IMR-90 (cell line): ENCODE data around the gene CRYBA4. TPM values are rescaled to one million over a fixed set of nuclear protein-coding genes. Genes with fewer than 3 reads are reported as not detected.

Source experiments
- ATAC-seq: fragments of 200-7000 bp; cut with Tn5 transposase; 2 replicates; pipeline ENCODE4 v1.9.1; 2020; ENCODE audit warnings: low read depth, mild to moderate bottlenecking, moderate library complexity
- BruUV-seq: library from RNA; stranded (reverse); fragments of 400-500 nt; replicated peaks from 2 replicates; lab custom pipeline; 2021; lab: Mats Ljungman, UMichigan
- CTCF ChIA-PET: fragments of 300-600 bp; formaldehyde crosslinking; extraction: SDS; loops from one replicate; lab custom pipeline; 2021; ENCODE audit warnings: antibody characterized with exemption; lab: Yijun Ruan, JAX
- POLR2A ChIA-PET: fragments of 300-600 bp; sonication (Branson Sonifier 250); formaldehyde crosslinking; loops from one replicate; lab custom pipeline; 2022; ENCODE audit warnings: antibody characterized with exemption; ENCODE audit not compliant: unreplicated experiment; lab: Charles Lee
- DNase-seq: peaks from one replicate; pipeline ENCODE4 v3.0.0; 2013
- H2AFZ ChIP-seq: replicated peaks from 2 replicates; pipeline ENCODE3; 2013; ENCODE audit warnings: low read length, mild to moderate bottlenecking; ENCODE audit not compliant: poor library complexity
- H2AK5ac ChIP-seq: 2 replicates; pipeline ENCODE4 v1.6.1; 2013; ENCODE audit warnings: low read depth, low read length, inconsistent platforms
- H2AK9ac ChIP-seq: replicated peaks from 2 replicates; pipeline ENCODE3; 2013; ENCODE audit warnings: mild to moderate bottlenecking, low read depth, low read length, moderate library complexity; ENCODE audit not compliant: poor library complexity
- H2BK120ac ChIP-seq: 2 replicates; pipeline ENCODE4 v1.6.1; 2013; ENCODE audit warnings: low read depth, low read length, inconsistent platforms
- H2BK15ac ChIP-seq: 3 replicates; pipeline ENCODE4 v1.6.1; 2013; ENCODE audit warnings: low read depth, low read length, inconsistent platforms
- H2BK20ac ChIP-seq: 2 replicates; pipeline ENCODE4 v1.6.1; 2013; ENCODE audit warnings: low read depth, mild to moderate bottlenecking, inconsistent platforms, low read length, moderate library complexity
- H2BK5ac ChIP-seq: 2 replicates; pipeline ENCODE4 v1.6.1; 2013; ENCODE audit warnings: mild to moderate bottlenecking, low read depth, low read length, inconsistent platforms; ENCODE audit not compliant: poor library complexity, severe bottlenecking
- H3K14ac ChIP-seq: replicated peaks from 2 replicates; pipeline ENCODE4 v1.6.1; 2013; ENCODE audit warnings: low read depth, low read length, inconsistent platforms
- H3K18ac ChIP-seq: 2 replicates; pipeline ENCODE4 v1.6.1; 2013; ENCODE audit warnings: low read depth, low read length, control low read depth
- H3K23ac ChIP-seq: 2 replicates; pipeline ENCODE4 v1.6.1; 2013; ENCODE audit warnings: low read depth, low read length, inconsistent platforms
- H3K27ac ChIP-seq: 2 replicates; pipeline ENCODE4 v1.5.1; 2013; ENCODE audit warnings: mild to moderate bottlenecking, control low read depth, low read length; ENCODE audit not compliant: insufficient read depth
- H3K27me3 ChIP-seq: 2 replicates; pipeline ENCODE4 v1.6.1; 2013; ENCODE audit warnings: low read length; ENCODE audit not compliant: control insufficient read depth, insufficient read depth
- H3K36me3 ChIP-seq: 2 replicates; pipeline ENCODE4 v1.6.1; 2013; ENCODE audit warnings: low read length, mixed read lengths; ENCODE audit not compliant: control insufficient read depth, insufficient read depth
- H3K4ac ChIP-seq: 2 replicates; pipeline ENCODE4 v1.6.1; 2013; ENCODE audit warnings: low read depth, low read length, inconsistent platforms
- H3K4me1 ChIP-seq: 2 replicates; pipeline ENCODE4 v1.6.1; 2013; ENCODE audit warnings: low read length, mixed read lengths; ENCODE audit not compliant: control insufficient read depth, insufficient read depth
- H3K4me2 ChIP-seq: 2 replicates; pipeline ENCODE4 v1.6.1; 2013; ENCODE audit warnings: low read depth, mild to moderate bottlenecking, control low read depth, low read length, moderate library complexity
- H3K4me3 ChIP-seq: 2 replicates; pipeline ENCODE4 v1.5.1; 2013; ENCODE audit warnings: low read depth, mild to moderate bottlenecking, control low read depth, low read length, moderate library complexity; ENCODE audit not compliant: insufficient read depth
- H3K56ac ChIP-seq: 2 replicates; pipeline ENCODE4 v1.6.1; 2013; ENCODE audit warnings: low read length, inconsistent platforms; ENCODE audit not compliant: insufficient read depth; ENCODE audit errors: extremely low read depth
- H3K79me1 ChIP-seq, 2 experiments: 2 replicates each; pipeline ENCODE4 v1.6.1; 2013; ENCODE audit warnings: low read length in 2 of 2, inconsistent platforms in 1 of 2, low read depth in 1 of 2
- H3K9ac ChIP-seq: 2 replicates; pipeline ENCODE4 v1.6.1; 2013; ENCODE audit warnings: low read depth, low read length, control low read depth
- H3K9me1 ChIP-seq: 2 replicates; pipeline ENCODE4 v1.6.1; 2013; ENCODE audit warnings: low read length, inconsistent platforms; ENCODE audit not compliant: insufficient read depth
- H3K9me3 ChIP-seq: 2 replicates; pipeline ENCODE4 v1.6.1; 2013; ENCODE audit warnings: low read length; ENCODE audit not compliant: control insufficient read depth, insufficient read depth
- H4K20me1 ChIP-seq: 2 replicates; pipeline ENCODE4 v1.6.1; 2013; ENCODE audit warnings: low read length, inconsistent platforms; ENCODE audit not compliant: insufficient read depth
- H4K5ac ChIP-seq: 2 replicates; pipeline ENCODE4 v1.6.1; 2013; ENCODE audit warnings: mild to moderate bottlenecking, low read depth, low read length, control low read depth
- H4K8ac ChIP-seq, 2 experiments: 2 replicates each; pipeline ENCODE4 v1.6.1; 2013; ENCODE audit warnings: low read depth in 2 of 2, low read length in 2 of 2, control low read depth in 1 of 2, inconsistent platforms in 1 of 2
- H4K91ac ChIP-seq: 2 replicates; pipeline ENCODE4 v1.6.1; 2013; ENCODE audit warnings: low read depth, low read length, inconsistent platforms; ENCODE audit not compliant: insufficient read depth
- CEBPB ChIP-seq: IDR thresholded peaks from 2 replicates; pipeline ENCODE4 v1.6.1; 2012; ENCODE audit warnings: low read depth, low read length, improper control_type of control experiment
- FOS ChIP-seq: fragments of 150-350 bp; IDR thresholded peaks from 2 replicates; pipeline ENCODE4 v1.6.1; 2016; ENCODE audit warnings: low read depth, low read length
- MAFK ChIP-seq: IDR thresholded peaks from 2 replicates; pipeline ENCODE4 v1.6.1; 2012; ENCODE audit warnings: low read depth, low read length, improper control_type of control experiment
- MAZ ChIP-seq: IDR thresholded peaks from 2 replicates; pipeline ENCODE4 v1.6.1; 2012; ENCODE audit warnings: low read depth, mild to moderate bottlenecking, low read length, improper control_type of control experiment, moderate library complexity, borderline replicate concordance
- NFE2L2 ChIP-seq: fragments of 150-350 bp; IDR thresholded peaks from 2 replicates; pipeline ENCODE4 v1.6.1; 2016; ENCODE audit warnings: low read depth, mild to moderate bottlenecking, low read length
- RCOR1 ChIP-seq: IDR thresholded peaks from 2 replicates; pipeline ENCODE4 v1.6.1; 2012; ENCODE audit warnings: mild to moderate bottlenecking, low read length, improper control_type of control experiment; ENCODE audit not compliant: insufficient replicate concordance
- RFX5 ChIP-seq: IDR thresholded peaks from 2 replicates; pipeline ENCODE4 v1.8.0; 2012; ENCODE audit warnings: low read depth, mild to moderate bottlenecking, low read length, moderate library complexity
- SMC3 ChIP-seq: fragments of 150-350 bp; IDR thresholded peaks from 2 replicates; pipeline ENCODE4 v1.6.1; 2016; ENCODE audit warnings: low read depth, mild to moderate bottlenecking, antibody characterized with exemption, low read length, moderate library complexity
- WGBS, 2 experiments: methylation state at CpG; one replicate each; pipeline versions ENCODE4 v1.1.5 to v1.1.7; 2013; ENCODE audit warnings: missing lambda C conversion rate in 2 of 2; ENCODE audit not compliant: insufficient read length in 1 of 2; ENCODE audit errors: extremely low coverage in 2 of 2; 5-methylcytosine and 5-hydroxymethylcytosine counted together
- dilution Hi-C: fragments of 300-500 bp; cut with HindIII; formaldehyde crosslinking; loops from one replicate; pipeline ENCODE4 v1.14.3; 2018; ENCODE audit warnings: low sequenced_read_pairs; ENCODE audit not compliant: unreplicated experiment
- in situ Hi-C: fragments of 300-500 bp; cut with MboI; formaldehyde crosslinking; loops from 3 replicates; pipeline ENCODE4 v1.14.3; 2019; ENCODE audit warnings: low sequenced_read_pairs, inconsistent platforms, mixed read lengths
- intact Hi-C: fragments of 100-400 bp; cut with micrococcal nuclease; formaldehyde crosslinking; loops from 2 replicates; pipeline ENCODE4 v1.10.0; 2022
- polyA plus RNA-seq, 3 experiments: library from polyadenylated mRNA; depleted of rRNA; stranded (reverse); fragments of >200 nt; gene quantifications; 2 replicates each; pipeline ENCODE4 v1.2.3, GENCODE V29; 2012; ENCODE audit warnings: low replicate concordance in 1 of 3
- total RNA-seq: library from RNA; depleted of rRNA; stranded (reverse); fragments of >200 nt; gene quantifications from 2 replicates; pipeline ENCODE4 v1.2.3, GENCODE V29; 2012
- TF ChIP-seq, protein P1 (sequence below): conservative IDR thresholded peaks from 2 replicates; pipeline ENCODE4 v1.5.1; 2012; ENCODE audit warnings: mild to moderate bottlenecking, low read depth, low read length, improper control_type of control experiment
- TF ChIP-seq, protein P2 (sequence below): fragments of 150-350 bp; IDR thresholded peaks from 2 replicates; pipeline ENCODE4 v1.6.1; 2016; ENCODE audit warnings: low read depth, mild to moderate bottlenecking, low read length, moderate library complexity, borderline replicate concordance

Gene CRYBA4
- total and polyA plus RNA-seq, 2 of the 4 experiments (the other 2 are of a cell fraction) = not detected

DNA sequence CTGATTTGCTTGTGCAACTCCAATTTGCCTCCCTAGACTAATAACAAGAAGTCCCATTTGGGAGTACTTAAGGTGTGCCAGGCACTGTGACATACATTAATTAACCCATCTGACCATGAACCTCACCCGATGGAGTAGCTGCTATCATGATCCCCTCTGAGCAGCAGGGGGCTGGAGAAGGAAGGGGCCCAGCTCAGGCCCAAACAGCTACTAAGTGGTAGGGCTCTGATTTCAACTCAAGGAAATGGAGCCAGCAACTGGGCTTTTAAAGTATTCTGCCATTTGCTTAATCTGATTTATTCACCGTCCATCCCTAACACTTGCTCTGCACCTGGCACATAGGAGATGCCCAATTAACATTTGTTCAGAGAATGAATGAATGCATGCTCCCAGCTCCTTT lies 5.1 kb upstream of the CRYBA4 start:
- H3K36me3 ChIP-seq = no peaks in the 10 kb centered on the region
- H3K56ac ChIP-seq = no peak overlapping the region
- TF ChIP-seq SMC3 (no peak), CEBPB (no peak), RFX5 (no peak), MAZ (no peak), FOS (no peak), MAFK (no peak), NFE2L2 (no peak), RCOR1 (no peak)
- TF ChIP-seq, protein P1, sequence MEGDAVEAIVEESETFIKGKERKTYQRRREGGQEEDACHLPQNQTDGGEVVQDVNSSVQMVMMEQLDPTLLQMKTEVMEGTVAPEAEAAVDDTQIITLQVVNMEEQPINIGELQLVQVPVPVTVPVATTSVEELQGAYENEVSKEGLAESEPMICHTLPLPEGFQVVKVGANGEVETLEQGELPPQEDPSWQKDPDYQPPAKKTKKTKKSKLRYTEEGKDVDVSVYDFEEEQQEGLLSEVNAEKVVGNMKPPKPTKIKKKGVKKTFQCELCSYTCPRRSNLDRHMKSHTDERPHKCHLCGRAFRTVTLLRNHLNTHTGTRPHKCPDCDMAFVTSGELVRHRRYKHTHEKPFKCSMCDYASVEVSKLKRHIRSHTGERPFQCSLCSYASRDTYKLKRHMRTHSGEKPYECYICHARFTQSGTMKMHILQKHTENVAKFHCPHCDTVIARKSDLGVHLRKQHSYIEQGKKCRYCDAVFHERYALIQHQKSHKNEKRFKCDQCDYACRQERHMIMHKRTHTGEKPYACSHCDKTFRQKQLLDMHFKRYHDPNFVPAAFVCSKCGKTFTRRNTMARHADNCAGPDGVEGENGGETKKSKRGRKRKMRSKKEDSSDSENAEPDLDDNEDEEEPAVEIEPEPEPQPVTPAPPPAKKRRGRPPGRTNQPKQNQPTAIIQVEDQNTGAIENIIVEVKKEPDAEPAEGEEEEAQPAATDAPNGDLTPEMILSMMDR = no peak
- TF ChIP-seq, protein P2, sequence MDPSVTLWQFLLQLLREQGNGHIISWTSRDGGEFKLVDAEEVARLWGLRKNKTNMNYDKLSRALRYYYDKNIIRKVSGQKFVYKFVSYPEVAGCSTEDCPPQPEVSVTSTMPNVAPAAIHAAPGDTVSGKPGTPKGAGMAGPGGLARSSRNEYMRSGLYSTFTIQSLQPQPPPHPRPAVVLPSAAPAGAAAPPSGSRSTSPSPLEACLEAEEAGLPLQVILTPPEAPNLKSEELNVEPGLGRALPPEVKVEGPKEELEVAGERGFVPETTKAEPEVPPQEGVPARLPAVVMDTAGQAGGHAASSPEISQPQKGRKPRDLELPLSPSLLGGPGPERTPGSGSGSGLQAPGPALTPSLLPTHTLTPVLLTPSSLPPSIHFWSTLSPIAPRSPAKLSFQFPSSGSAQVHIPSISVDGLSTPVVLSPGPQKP = no peak
- H3K14ac ChIP-seq = no peak overlapping the region
- H3K4me2 ChIP-seq = no peak overlapping the region
- H3K4me3 ChIP-seq = no peak overlapping the region
- BruUV-seq = no TSS peak
- no peak overlapping the region for H4K5ac ChIP-seq
- 0 out of 2 replicates have a peak overlapping the region, but pooled peaks have one; percentile 16 for H3K4ac ChIP-seq
- no peaks in the 10 kb centered on the region for H3K9me3 ChIP-seq
- no peaks in the 10 kb centered on the region for H3K4me1 ChIP-seq
- no peak overlapping the region for H3K18ac ChIP-seq
- no peak overlapping the region for H2BK120ac ChIP-seq
- H2AK5ac ChIP-seq = no peak overlapping the region
- ChIA-PET POLR2A (no interaction called here), CTCF (no interaction called here)
- peak overlapping the region; percentile 14 for H2AFZ ChIP-seq
- H3K23ac ChIP-seq = no peak overlapping the region
- H2BK20ac ChIP-seq = peak overlapping the region; percentile 54; the same call in 1 of the 2 replicates
- no CpG with 5 or more reads among the region's 2 CpGs for WGBS, 2 experiments
- H3K9ac ChIP-seq = no peak overlapping the region
- in situ Hi-C loops = no loop called here
- H2BK15ac ChIP-seq = no peak overlapping the region
- H3K27me3 ChIP-seq = peaks cover 8% of the 10 kb centered on the region
- H3K79me1 ChIP-seq = no peaks in the 10 kb centered on the region
- intact Hi-C loops = no loop called here
- no peak overlapping the region for H4K8ac ChIP-seq
- no peak overlapping the region for H4K91ac ChIP-seq
- dilution Hi-C loops = no loop called here
- H2BK5ac ChIP-seq = no peak overlapping the region
- H2AK9ac ChIP-seq = no peak overlapping the region
- no peaks in the 10 kb centered on the region for H4K20me1 ChIP-seq
- no peak for DNase-seq
- ATAC-seq = no peak
- H3K9me1 ChIP-seq = peaks cover 6% of the 10 kb centered on the region; the same call in 1 of the 2 replicates
- no peak overlapping the region for H3K27ac ChIP-seq
